ENCODE measurements around the gene ECT2. TPM values are rescaled to one million over a fixed set of nuclear protein-coding genes. Genes with fewer than 3 reads are reported as not detected.
"Not testable (repeated sequence)": the region's sequence is repeated elsewhere in the genome, so short reads cannot be mapped to it uniquely, and the experiment has no call there.

The ECT2 gene
- total RNA-seq, 4 donors from 2014 or later, result 7.0 to 11.0 (median 9.0) TPM

- DNase-seq (ENCODE audit: low spot score) (no peak), ATAC-seq (ENCODE audit: low FRiP score) (no peak)
- no peak for TF ChIP-seq CTCF (IDR thresholded peaks at IDR 0.05)
Observed at GRCh38 chr3:172713316-172713715, 37.2 kb upstream of the ECT2 start.

GRCh38 chr3:172716476-172716875, 34.0 kb upstream of the ECT2 start:
- DNase-seq (ENCODE audit: low spot score) (no peak), ATAC-seq (ENCODE audit: low FRiP score) (no peak)
- no peak for TF ChIP-seq CTCF (IDR thresholded peaks at IDR 0.05)

GRCh38 chr3:172717493-172718088, 32.9 kb upstream of the ECT2 start:
- DNase-seq (ENCODE audit: low spot score) (no peak), ATAC-seq (ENCODE audit: low FRiP score) (no peak)
- no peak for TF ChIP-seq CTCF (IDR thresholded peaks at IDR 0.05)

GRCh38 chr3:172722536-172723040, 27.9 kb upstream of the ECT2 start:
- DNase-seq (ENCODE audit: low spot score), result not testable (repeated sequence)

GRCh38 chr3:172726380-172726779, 24.1 kb upstream of the ECT2 start:
- ATAC-seq (ENCODE audit: low FRiP score) (no peak), DNase-seq (ENCODE audit: low spot score) (no peak)
- TF ChIP-seq CTCF (IDR thresholded peaks at IDR 0.05), result no peak

More at GRCh38 chr3:172722536-172723040, 27.9 kb upstream of the ECT2 start:
- ATAC-seq (ENCODE audit: low FRiP score), result not testable (repeated sequence)

- TF ChIP-seq CTCF (IDR thresholded peaks at IDR 0.05), result no peak
- no peak for DNase-seq (ENCODE audit: low spot score)
- ATAC-seq (ENCODE audit: low FRiP score), result no peak
Observed at GRCh38 chr3:172735014-172735413, 15.5 kb upstream of the ECT2 start.

- ATAC-seq (ENCODE audit: low FRiP score), result no peak
- DNase-seq (ENCODE audit: low spot score), result no peak
- no peak for TF ChIP-seq CTCF (IDR thresholded peaks at IDR 0.05)
Observed at GRCh38 chr3:172739462-172739861, 11.1 kb upstream of the ECT2 start.
